Stimulated activated CD8-positive, alpha-beta memory T cell treated with anti-CD3 and anti-CD28 coated beads, Interleukin-2, amount 100 ng/mL, for 1 hour (primary cell): ENCODE results near the gene NONO.
A peak's percentile ranks its signal among the peaks of the same experiment; 100 is the strongest.
"Not testable (repeated sequence)": the region's sequence is repeated elsewhere in the genome, so short reads cannot be mapped to it uniquely, and the experiment has no call there.

ENCODE experiments used
- DNase-seq, 2 donors: peaks; one replicate each; pipeline ENCODE4 v3.0.0-alpha.2; 2020; ENCODE audit warnings: low read depth in 2 of 2

Gene NONO

DNA sequence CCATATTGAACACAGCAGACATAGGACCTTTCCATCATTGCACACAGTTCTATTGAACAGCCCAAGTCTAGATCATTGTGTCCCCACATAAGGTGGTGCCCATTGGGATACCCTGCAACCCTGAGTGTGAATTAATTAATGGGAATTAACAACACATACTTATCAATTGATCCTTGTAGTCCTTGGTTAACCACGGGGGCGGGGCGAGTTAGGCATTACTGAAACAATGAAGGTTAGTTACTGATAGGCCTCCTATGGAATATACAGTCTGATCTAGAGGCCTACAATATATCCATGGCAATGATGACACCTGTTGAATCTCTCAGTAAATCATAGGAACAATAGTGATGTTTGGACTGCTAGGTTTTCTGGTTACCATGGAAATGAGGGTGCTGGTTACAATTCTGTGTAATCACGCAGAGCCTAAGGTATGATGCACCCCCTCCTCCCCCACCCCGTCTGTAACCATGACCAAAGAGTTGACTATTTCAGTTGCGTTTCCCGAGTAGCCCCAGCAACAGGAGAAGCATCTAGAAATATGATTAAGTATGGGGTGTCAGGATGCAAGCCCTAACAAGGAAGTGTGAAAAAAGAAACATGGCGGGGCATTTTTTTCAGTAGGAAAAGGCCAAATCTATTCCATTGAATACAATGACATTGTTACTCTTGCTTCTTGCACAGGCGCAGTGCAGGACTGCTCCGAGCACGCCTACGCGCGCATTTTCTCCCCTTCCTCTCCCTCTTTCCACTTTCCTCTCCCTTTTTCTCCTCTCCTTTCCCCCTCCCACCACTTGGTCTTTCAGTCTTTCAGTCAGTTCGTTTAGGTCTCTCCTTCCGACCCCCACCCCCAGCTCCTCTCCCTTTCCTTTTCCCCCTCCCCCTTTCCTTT, 677 bp upstream of the NONO start:
- DNase-seq: peak in 1 of 2 donors; percentile 2

DNA sequence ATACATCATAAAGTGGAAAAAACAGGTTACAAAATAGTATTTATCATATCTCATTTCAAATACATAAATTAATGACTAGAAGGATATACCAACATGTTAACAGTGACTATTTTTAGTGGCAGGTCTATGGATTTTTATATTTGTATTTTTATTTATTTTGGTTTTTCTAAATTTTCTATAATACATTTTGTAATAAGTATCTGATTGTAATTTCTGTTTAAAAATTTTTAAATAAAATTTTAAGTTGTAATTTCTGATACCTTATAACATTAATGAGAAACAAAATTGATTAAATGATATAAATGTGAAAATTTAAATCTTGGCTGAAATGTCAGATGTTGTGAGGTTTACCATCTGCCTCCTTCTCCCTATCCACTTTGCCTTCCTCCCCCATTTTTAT, 2.5 kb downstream of the NONO start:
- DNase-seq: no peak

DNA sequence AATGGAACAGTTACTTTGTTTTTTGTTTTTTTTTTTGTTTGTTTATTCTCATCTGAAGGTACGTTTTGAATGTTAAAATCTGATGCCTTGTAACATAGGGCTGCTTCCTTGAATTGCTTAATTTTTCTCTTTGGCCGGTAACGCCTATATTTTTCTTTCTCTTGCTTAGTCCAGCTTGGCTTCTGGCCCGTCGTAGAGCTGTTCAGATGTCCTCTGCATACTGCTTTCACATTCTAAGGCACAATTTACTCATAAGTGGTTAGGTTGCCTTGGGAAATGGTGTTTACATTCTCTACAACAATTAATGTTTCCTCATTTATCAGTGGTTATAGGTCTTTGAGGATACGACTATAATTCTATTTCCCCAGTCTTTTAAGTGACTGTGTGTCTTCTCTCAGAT, 7.9 kb downstream of the NONO start:
- no peak for DNase-seq

DNA sequence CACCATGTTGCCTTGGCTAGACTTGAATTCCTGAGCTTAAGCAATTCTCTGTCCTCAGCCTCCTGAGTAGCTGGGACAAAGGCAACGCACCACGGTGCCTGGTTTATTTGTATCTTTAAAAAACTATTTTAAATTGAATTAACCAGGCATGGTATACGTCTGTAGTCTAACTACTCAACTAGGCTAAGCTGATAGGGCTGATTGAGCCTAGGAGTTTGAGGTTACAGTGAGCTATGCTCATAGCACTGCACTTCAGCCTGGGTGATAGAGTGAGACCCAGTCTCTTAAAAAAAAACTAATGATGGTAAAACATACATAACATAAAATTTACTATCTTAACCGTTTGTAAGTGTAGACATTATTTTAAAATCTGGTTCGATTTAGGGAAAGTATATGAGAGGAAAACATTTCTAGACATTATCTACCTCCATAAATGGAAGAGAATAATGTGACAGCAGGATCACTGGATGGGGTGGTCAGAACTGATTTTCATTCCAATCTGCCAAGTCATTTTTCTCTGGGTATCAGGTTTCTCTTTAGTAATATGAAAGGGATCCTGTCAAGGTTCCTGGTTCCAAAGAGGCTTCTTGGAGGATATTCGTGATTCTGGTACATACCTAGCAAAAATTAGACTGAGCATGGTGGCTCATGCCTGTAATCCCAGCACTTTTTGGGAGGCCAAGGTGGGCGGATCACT, 9.4 kb downstream of the NONO start:
- no peak for DNase-seq

DNA sequence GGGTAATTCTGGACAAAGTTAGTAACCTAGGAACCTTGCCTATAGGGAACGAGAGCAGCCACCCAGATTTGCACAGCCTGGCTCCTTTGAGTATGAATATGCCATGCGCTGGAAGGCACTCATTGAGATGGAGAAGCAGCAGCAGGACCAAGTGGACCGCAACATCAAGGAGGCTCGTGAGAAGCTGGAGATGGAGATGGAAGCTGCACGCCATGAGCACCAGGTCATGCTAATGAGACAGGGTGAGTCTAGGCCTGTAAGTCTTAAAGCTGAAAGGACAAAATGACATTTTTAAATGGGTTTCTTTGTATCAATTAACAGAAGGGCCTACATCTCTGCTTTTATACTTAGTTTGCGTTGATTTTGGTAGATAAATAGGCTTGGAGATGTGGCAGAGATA, 13.4 kb downstream of the NONO start:
- DNase-seq: no peak

DNA sequence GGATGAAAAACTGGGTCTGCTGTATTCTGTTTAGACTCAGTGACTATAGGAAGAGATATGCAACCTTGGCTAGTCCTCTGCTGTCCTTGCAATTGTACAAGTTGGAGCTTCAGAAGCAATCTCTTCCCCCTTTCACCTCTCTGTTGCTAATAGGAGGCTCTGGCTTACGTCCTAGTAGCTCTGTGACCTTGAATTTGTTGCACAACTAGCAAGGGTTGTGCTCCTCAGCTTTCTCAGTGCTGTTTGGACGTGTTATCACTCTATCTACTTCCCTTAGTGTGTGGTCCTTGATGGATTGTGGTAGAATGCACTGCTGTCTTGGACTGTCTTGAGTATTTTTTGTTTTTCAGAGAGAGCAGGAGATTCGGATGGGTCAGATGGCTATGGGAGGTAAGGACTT, 14.7 kb downstream of the NONO start:
- no peak for DNase-seq

DNA sequence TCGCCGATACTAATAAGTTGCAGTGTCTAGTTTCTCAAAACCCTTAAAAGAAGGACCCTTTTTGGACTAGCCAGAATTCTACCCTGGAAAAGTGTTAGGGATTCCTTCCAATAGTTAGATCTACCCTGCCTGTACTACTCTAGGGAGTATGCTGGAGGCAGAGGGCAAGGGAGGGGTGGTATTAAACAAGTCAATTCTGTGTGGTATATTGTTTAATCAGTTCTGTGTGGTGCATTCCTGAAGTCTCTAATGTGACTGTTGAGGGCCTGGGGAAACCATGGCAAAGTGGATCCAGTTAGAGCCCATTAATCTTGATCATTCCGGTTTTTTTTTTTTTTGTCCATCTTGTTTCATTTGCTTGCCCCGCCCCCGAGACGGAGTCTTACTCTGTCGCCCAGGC, 16.6 kb downstream of the NONO start:
- not testable (repeated sequence) for DNase-seq

DNA sequence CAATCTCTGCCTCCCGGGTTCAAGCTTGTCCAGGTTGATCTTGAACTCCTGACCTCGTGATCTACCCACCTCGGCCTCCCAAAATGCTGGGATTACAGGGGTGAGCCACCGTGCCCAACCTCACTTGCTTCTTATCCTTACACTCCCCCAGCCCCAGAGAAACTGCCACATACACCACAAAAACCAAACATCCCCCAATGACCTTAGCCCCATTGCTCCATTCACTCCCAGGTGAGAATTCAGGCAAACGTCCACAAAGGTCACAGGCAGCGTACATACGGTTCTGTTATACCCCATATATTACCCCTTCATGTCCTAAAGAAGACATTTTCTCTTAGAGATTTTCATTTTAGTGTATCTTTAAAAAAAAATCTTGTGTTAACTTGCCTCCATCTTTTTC, 17.1 kb downstream of the NONO start:
- not testable (repeated sequence) for DNase-seq

DNA sequence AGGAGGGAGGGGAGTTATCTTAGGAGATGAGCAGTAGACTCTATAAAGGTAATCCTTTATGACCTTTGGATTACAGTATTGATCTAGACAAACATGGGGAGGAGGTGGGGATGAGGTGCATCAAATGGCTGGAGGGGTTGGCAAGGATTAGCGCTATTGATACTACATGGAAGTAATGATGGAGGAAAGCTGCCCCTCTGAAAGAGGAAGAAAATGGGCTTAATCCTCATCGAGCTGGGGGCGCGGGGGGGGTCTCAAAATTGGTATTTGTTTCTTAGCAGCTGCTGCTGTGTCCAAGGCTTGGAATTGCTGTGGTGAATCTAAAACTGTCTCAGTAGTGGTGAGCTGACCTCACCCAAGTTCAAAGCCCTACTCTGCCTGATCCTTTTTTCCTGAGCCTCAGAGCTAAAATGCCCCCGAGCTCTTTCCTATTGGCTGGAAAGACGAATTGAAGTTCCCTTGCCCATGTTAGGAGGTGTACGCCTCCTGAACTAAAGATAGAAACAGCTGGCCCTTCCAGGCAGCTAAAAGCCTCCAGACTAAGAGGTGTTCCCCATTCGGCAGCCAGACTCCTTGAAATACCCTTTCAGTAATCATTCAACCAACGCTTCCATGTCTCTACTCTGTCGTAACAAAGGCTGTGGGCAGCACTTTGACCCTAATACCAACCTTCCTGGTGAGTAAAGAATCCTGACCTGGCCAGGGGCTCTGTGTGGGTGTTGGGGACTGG, 17.9 kb downstream of the NONO start, which contains the start of gene ITGB1BP2:
Gene ITGB1BP2 (plus strand): TSS at position 556 of the 730 bp plus-strand sequence. CDS start 57 bp downstream, at position 613.
- DNase-seq: no peak

DNA sequence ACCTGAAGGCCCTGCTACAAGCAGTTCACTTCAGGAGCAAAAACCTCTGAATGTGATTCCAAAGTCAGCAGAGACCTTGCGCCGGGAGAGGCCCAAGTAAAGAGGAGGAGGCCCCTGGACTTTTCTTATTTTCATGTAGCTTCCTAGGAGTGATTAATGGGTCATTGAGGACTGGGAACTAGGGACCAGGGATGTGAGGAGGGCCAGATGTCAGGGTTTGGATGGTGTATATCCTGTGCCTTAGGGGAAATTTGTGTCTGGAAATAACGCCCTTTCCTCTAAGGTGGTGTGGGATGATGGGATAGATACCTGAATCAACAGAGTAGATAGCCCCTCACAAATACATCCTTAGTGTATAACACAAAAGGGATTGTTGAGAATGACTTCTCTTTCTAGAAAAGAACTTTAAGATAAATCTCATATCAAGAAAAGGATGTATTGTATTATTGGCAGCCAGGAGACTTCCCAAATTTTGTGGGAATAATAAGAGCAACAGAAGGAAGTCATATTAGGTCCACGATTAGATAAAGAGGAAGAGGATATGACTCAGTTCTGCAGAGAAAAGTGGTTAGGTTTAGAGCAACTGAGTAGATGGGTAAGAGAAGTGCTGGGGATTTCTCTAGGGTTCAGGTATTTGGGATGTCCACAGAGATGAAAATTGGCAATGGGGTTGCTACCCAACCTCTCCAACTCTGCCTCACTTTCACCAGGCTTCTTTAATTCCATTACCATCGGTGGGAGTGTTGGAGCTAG, 19.2 kb downstream of the NONO start:
- no peak for DNase-seq

DNA sequence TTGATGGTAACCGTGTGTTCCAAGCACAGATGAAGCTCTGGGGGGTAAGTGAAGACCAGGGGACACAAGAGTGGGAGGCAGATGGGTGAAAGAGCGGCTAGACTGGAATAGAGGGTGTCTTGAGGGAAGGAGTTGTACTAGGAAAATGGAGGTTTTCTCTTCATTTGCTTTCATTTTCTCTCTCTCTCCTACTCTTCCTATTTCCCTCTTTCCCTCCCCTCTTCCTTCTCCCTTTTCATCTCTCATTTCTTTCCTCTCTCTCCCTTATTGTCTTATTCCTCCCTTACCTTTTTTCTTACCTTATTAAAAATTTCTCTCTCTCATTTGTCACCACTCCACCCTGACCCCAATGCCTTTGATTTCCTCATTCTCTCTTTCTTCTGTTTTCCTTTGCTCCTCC, 21.1 kb downstream of the NONO start:
- no peak for DNase-seq

DNA sequence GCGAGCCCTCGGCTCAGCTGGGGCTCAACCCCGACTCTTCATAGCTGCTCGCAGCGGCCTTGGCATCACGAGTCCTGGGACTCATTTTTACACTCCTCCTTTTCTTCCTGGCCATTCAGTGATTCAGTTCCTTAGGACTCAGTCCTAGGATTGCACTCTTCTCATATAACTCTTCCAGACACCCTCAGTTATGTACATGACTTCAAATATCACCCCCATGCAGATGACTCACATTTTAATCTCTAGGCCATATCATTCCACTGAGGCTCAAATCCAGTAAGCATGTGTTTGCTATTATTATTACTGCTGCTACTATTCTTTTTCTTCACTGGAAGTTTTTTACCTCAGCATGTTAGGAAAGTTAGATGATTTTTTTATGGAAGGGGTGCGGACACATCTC, 32.5 kb downstream of the NONO start:
- DNase-seq: no peak

DNA sequence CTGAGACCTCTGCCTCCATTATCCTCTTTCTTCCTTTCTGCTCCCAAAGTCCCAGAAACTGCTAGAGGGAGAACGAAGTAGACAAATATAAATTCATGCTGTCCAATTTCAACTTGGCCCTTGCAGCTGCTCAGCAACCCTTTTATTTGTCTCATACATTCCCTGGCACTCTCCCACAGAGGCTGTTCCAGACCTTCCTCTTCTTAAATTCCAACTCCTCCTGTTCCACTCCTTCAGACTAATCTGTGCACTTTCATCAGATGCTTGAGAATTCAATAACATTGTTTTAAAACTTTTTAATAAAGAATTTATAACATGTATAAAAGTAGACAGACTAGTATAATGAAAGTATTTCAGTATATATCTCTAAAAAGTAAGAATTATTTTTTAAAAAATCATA, 33.5 kb downstream of the NONO start:
- DNase-seq: not testable (repeated sequence)

DNA sequence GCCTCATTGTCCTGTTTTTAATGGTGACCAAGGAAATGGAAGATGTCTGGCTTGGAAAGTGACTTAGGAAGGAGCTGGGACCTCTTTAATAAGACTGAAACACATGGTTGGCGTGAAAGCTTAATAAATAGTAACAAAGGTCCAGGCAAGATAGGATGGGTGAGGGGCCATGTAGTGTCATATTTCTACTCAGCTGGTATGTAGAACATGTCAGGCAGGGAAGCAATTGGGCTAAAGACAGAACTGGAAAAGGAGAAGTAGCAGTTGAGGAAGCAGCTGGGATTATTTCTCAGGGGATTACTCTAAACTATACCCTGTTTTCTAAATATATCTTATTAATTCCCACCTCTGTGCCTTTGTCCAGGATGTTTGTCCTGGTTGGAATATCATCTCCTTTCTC, 36.7 kb downstream of the NONO start:
- no peak for DNase-seq

DNA sequence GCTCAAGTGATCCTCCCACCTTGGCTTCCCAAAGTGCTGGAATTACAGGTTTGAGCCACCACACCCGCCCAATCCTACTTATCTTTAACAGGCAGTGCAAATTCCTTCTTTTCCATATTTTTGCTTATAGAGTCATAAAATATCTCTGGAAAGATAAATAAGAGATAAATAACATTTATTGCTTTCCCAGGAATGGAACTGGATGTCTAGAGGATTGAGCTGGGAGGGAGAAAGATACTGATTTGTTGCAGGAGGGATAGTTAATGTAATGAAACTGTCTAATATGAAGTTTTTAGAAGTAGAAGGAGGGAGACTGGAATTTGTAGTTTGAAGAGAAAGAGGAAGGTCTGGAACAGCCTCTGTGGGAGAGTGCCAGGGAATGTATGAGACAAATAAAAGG, 38.3 kb downstream of the NONO start:
- DNase-seq: no peak

DNA sequence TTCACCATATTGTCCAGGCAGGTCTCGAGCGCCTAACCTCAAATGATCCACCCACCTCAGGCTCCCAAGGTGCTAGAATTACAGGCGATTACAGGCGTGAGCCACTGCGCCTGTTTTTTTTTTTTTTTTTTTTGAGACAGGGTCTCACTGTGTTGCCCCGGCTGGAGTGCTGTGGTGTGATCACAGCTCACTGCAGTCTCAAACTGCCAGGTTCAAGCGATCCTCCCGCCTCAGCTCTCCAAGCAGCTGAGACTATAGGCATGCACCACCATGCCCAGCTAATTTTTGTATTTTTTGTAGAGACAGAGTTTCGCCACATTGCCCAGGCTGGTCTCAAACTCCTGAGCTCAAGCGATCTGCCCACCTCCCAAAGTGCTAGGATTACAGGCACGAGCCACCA, 41.0 kb downstream of the NONO start:
- DNase-seq: not testable (repeated sequence)

DNA sequence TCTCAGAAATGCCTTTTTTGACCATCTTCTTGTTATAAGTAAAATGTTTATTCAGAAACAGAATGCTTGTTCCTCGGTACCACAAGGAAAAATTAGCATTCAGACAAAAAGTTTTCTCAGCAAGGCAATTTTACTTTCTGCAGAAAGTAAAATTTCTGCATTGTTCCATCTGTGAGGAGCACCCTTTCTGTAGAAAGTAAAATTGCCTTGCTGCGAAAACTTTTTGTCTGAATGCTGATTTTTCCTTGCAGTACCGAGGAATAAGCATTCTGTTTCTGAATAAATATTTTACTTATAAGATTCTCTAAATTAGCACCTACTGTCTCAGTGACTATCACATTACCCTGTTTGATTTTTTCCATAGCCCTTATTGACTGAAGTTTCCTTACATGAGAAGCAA, 43.0 kb downstream of the NONO start:
- DNase-seq: no peak

DNA sequence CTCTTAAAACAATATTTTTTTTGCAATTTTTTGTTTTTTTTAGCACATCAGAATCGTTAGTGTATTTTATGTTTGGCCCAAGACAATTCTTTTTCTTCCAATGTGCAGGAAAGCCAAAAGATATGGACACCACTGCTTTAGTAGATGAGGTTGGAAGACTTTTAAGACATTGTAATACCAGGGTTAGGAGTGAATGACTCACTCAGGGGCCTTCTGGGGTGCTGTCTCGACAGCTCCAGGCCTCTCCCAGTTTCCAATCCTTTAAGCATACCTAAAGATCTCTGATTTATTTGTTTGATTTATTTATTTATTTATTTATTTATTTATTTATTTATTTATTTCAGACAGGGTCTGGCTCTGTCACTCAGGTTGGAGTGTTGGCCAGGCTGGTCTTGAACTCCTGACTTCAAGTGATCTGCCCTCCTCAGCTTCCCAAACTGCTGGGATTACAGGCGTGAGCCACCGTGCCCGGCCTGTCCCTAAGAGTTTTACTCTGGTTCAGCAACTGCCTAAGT, 65.8 kb downstream of the NONO start:
- DNase-seq: not testable (repeated sequence)

DNA sequence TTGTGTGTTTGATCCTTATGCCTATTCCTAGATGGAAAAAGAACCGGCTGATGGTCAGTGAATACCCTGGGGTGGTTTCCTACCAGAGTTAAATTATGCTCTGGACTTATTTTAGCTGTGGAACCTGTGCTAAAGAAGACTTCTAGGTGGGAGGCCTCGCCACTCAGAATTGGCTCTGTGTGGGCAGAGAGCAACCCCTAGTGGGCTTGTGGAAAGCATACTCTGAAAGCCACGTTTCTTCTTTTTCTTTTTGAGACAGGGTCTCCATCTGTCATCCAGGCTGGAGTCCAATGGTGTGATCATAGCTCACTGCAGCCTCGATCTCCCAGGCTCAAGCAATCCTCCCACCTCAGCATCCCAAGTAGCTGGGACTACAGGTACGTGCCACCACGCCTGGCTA, 66.4 kb downstream of the NONO start:
- not testable (repeated sequence) for DNase-seq
